HepG2 (cell line): ENCODE results near the gene ARID1A.

Source experiments
- CREB1 ChIP-seq, 2 experiments: fragments of 450-650 bp in 1 of 2; IDR thresholded peaks; 2 replicates each; pipeline ENCODE4 v1.6.1; 2016 to 2017; ENCODE audit warnings: control low read depth in 1 of 2, mild to moderate bottlenecking in 1 of 2, missing compliant biosample characterization in 1 of 2, missing genetic modification characterization in 1 of 2
- CTCF ChIP-seq: sonication (generic); formaldehyde crosslinking; IDR thresholded peaks from 2 replicates; pipeline ENCODE4 v1.5.0; 2020; ENCODE audit warnings: mild to moderate bottlenecking, missing genetic modification reagents, moderate library complexity
- SMAD3 ChIP-seq: sonication (generic); formaldehyde crosslinking; IDR thresholded peaks from 2 replicates; pipeline ENCODE4 v1.4.0; 2020; ENCODE audit warnings: missing genetic modification reagents
- USF2 ChIP-seq, 2 experiments: sonication (generic) in 1 of 2; formaldehyde crosslinking in 1 of 2; IDR thresholded peaks; 2 replicates each; pipeline versions ENCODE4 v1.5.1 to v1.6.1; 2011 to 2020; ENCODE audit warnings: borderline replicate concordance in 1 of 2, low read depth in 1 of 2, low read length in 1 of 2, mild to moderate bottlenecking in 1 of 2, missing genetic modification reagents in 1 of 2, moderate library complexity in 1 of 2
- ZNF589 ChIP-seq: sonication (generic); formaldehyde crosslinking; conservative IDR thresholded peaks from 2 replicates; pipeline ENCODE4 v1.8.0; 2022; ENCODE audit warnings: mild to moderate bottlenecking, moderate library complexity, missing genetic modification reagents
- TF ChIP-seq, protein P1 (sequence below): sonication (generic); formaldehyde crosslinking; IDR thresholded peaks from 2 replicates; pipeline ENCODE4 v1.8.1; 2023; ENCODE audit warnings: mild to moderate bottlenecking, inconsistent platforms, moderate library complexity, missing genetic modification reagents, borderline replicate concordance

DNA sequence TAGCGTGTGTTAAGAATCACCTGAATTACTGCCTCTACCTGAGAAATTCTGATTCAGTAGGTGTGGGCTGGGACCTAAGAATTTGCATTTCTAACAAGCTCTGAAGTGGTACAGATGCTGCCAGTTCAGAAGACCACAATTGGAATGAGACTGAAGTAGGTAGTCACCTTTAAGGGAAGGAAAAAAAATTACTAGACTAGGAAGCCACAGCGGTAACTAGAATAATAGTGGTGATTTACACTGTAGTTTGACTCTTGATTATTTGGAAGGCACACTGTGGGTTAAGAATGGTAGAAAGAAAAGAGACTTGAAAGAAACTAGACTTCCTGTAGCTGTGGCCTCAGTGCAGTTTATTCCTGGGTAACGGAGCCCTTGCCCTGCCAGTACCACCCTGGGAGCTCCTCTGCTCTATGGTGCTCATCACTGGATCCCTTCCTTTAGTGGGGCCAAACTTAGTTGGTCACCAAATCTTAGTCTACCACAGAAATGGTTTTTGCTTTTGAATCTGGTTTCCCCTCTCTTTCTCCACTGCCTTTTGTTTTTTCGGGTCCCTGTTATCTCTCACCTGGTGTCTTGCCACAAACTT, 43.6 kb downstream of the ARID1A start:
- no peak for TF ChIP-seq CTCF (CRISPR knock-in tag)
- TF ChIP-seq ZNF589 (CRISPR knock-in tag), result no peak
- TF ChIP-seq SMAD3, result no peak
- TF ChIP-seq, protein P1, sequence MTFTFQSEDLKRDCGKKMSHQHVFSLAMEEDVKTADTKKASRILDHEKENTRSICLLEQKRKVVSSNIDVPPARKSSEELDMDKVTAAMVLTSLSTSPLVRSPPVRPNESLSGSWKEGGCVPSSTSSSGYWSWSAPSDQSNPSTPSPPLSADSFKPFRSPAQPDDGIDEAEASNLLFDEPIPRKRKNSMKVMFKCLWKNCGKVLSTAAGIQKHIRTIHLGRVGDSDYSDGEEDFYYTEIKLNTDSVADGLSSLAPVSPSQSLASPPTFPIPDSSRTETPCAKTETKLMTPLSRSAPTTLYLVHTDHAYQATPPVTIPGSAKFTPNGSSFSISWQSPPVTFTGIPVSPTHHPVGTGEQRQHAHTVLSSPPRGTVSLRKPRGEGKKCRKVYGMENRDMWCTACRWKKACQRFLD, result no peak
- TF ChIP-seq CREB1 (IDR thresholded peaks at IDR 0.05), result no peak
- no peak for TF ChIP-seq CREB1 (CRISPR knock-in tag; IDR thresholded peaks at IDR 0.05)
- TF ChIP-seq USF2 (IDR thresholded peaks at IDR 0.05; ENCODE audit: low read depth, low read length), result no peak
- no peak for TF ChIP-seq USF2 (CRISPR knock-in tag; IDR thresholded peaks at IDR 0.05; ENCODE audit: borderline replicate concordance)
